Mesenchymal stem cell (in vitro differentiated cells and primary cell): Measurements from ENCODE around the gene PFAS.

Experiments
- DNase-seq: peaks from one replicate; pipeline ENCODE4 v3.0.0-alpha.2; 2013
- H2AFZ ChIP-seq: one replicate; pipeline ENCODE4 v1.6.1; 2013; ENCODE audit warnings: low read depth, mild to moderate bottlenecking, control low read depth, inconsistent platforms, low read length, moderate library complexity
- H2AK5ac ChIP-seq: 2 replicates; pipeline ENCODE4 v1.6.1; 2013; ENCODE audit warnings: low read length, moderate library complexity, mild to moderate bottlenecking, inconsistent platforms; ENCODE audit not compliant: severe bottlenecking
- H2BK120ac ChIP-seq: one replicate; pipeline ENCODE4 v1.6.1; 2013; ENCODE audit warnings: low read depth, mild to moderate bottlenecking, inconsistent platforms, low read length, moderate library complexity
- H2BK12ac ChIP-seq, 2 experiments: one replicate each; pipeline ENCODE4 v1.6.1; 2013; ENCODE audit warnings: inconsistent platforms in 2 of 2, low read length in 2 of 2, mild to moderate bottlenecking in 2 of 2, moderate library complexity in 2 of 2, control low read depth in 1 of 2
- H2BK15ac ChIP-seq: one replicate; pipeline ENCODE4 v1.6.1; 2013; ENCODE audit warnings: mild to moderate bottlenecking, low read depth, inconsistent platforms; ENCODE audit not compliant: poor library complexity, severe bottlenecking
- H2BK5ac ChIP-seq: 2 replicates; pipeline ENCODE4 v1.6.1; 2013; ENCODE audit warnings: low read depth, mild to moderate bottlenecking, low read length, control low read depth, inconsistent platforms; ENCODE audit not compliant: poor library complexity, severe bottlenecking
- H3K14ac ChIP-seq, 2 experiments: one replicate each; pipeline ENCODE4 v1.6.1; 2013; ENCODE audit warnings: inconsistent platforms in 2 of 2, low read length in 2 of 2, control low read depth in 1 of 2, mild to moderate bottlenecking in 1 of 2, moderate library complexity in 1 of 2
- H3K18ac ChIP-seq, 2 experiments: one replicate each; pipeline ENCODE4 v1.6.1; 2013; ENCODE audit warnings: inconsistent platforms in 2 of 2, low read length in 2 of 2, control low read depth in 1 of 2, low read depth in 1 of 2, mild to moderate bottlenecking in 1 of 2
- H3K23ac ChIP-seq, 2 experiments: one replicate each; pipeline ENCODE4 v1.6.1; 2013; ENCODE audit warnings: inconsistent platforms in 2 of 2, low read length in 2 of 2, mild to moderate bottlenecking in 2 of 2, moderate library complexity in 2 of 2, control low read depth in 1 of 2
- H3K27ac ChIP-seq: 2 replicates; pipeline ENCODE4 v1.5.1; 2013; ENCODE audit warnings: mild to moderate bottlenecking, moderate library complexity, low read length, control low read depth, inconsistent platforms; ENCODE audit not compliant: poor library complexity, severe bottlenecking
- H3K27me3 ChIP-seq, 2 experiments: 2 replicates each; pipeline versions ENCODE4 v1.6.1 to v1.7.0; 2013; ENCODE audit warnings: low read length in 2 of 2, mild to moderate bottlenecking in 2 of 2, moderate library complexity in 2 of 2, control low read depth in 1 of 2, inconsistent platforms in 1 of 2; ENCODE audit not compliant: control insufficient read depth in 1 of 2, insufficient read depth in 1 of 2
- H3K36me3 ChIP-seq, 2 experiments: 2 replicates each; pipeline versions ENCODE4 v1.6.1 to v1.7.0; 2013; ENCODE audit warnings: low read length in 2 of 2, control low read depth in 1 of 2, inconsistent platforms in 1 of 2, low read depth in 1 of 2, mild to moderate bottlenecking in 1 of 2; ENCODE audit not compliant: insufficient read depth in 2 of 2, control insufficient read depth in 1 of 2
- H3K4ac ChIP-seq, 2 experiments: one replicate each; pipeline ENCODE4 v1.6.1; 2013; ENCODE audit warnings: inconsistent platforms in 2 of 2, low read length in 2 of 2, mild to moderate bottlenecking in 2 of 2, moderate library complexity in 2 of 2, control low read depth in 1 of 2, low read depth in 1 of 2
- H3K4me1 ChIP-seq: 2 replicates; pipeline ENCODE4 v1.6.1; 2013; ENCODE audit warnings: low read depth, low read length, control low read depth; ENCODE audit not compliant: control insufficient read depth, insufficient read depth
- H3K4me2 ChIP-seq: 2 replicates; pipeline ENCODE4 v1.6.1; 2013; ENCODE audit warnings: low read length, mild to moderate bottlenecking, inconsistent platforms; ENCODE audit not compliant: poor library complexity, severe bottlenecking
- H3K4me3 ChIP-seq, 2 experiments: 2 replicates each; pipeline versions ENCODE4 v1.5.1 to v1.7.0; 2013; ENCODE audit warnings: low read length in 2 of 2, mild to moderate bottlenecking in 2 of 2, control low read depth in 1 of 2, low read depth in 1 of 2; ENCODE audit not compliant: insufficient read depth in 1 of 2
- H3K79me1 ChIP-seq: replicated peaks from 2 replicates; pipeline ENCODE4 v1.6.1; 2013; ENCODE audit warnings: mild to moderate bottlenecking, control low read depth, low read length, inconsistent platforms; ENCODE audit not compliant: poor library complexity, severe bottlenecking
- H3K9ac ChIP-seq: 2 replicates; pipeline ENCODE4 v1.7.0; 2013; ENCODE audit warnings: mild to moderate bottlenecking, low read length, moderate library complexity
- H3K9me3 ChIP-seq: 2 replicates; pipeline ENCODE4 v1.7.0; 2013; ENCODE audit warnings: mild to moderate bottlenecking, low read length; ENCODE audit not compliant: control insufficient read depth
- H4K8ac ChIP-seq: one replicate; pipeline ENCODE4 v1.6.1; 2013; ENCODE audit warnings: inconsistent platforms, mild to moderate bottlenecking, low read length, moderate library complexity
- H4K91ac ChIP-seq: one replicate; pipeline ENCODE4 v1.6.1; 2013; ENCODE audit warnings: mild to moderate bottlenecking, low read length, inconsistent platforms
- WGBS: methylation state at CpG from one replicate; pipeline ENCODE4 v1.1.7; 2013; ENCODE audit warnings: mixed read lengths; 5-methylcytosine and 5-hydroxymethylcytosine counted together

Gene PFAS

DNA sequence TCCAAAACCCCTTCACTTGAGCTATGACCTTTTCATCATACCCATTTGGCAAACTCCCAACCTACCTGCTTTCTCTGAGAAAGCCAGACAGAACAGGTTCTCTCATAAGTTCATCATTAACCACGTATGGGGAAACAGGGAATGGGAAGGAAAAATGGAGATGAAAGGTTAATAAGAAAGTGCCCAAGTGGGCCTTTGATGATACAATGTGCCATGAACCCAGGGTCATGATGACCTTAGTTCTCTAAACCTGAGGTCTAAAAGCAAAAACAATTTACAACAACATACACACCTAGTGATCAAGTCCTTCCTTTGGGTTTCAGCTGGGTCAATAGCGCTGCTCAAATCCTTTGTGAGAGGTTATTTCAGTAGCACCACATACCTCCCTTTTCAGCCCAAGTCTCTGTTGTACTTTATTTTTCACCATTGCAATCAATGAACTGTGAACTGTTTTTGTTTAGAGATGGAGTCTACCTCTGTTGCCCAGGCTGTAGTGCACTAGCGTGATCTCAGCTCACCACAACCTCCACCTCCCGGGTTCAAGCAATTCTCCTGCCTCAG, 24.9 kb downstream of the PFAS start:
- H4K91ac ChIP-seq, result no peak overlapping the region
- H3K27me3 ChIP-seq, result no peaks in the 10 kb centered on the region
- H3K27ac ChIP-seq, result no peak overlapping the region
- WGBS, result 100% methylated on average over 3 of the region's 4 CpGs
- H3K4me3 ChIP-seq, result no peak overlapping the region
- no peak overlapping the region for H2AK5ac ChIP-seq
- no peaks in the 10 kb centered on the region for H3K4me1 ChIP-seq
- no peak overlapping the region for H2BK120ac ChIP-seq
- H3K79me1 ChIP-seq, result no peaks in the 10 kb centered on the region
- H3K36me3 ChIP-seq, result peaks cover 7 to 19% of the 10 kb centered on the region in 2 experiments
- no peak overlapping the region for H3K23ac ChIP-seq
- H2BK5ac ChIP-seq, result no peak overlapping the region
- no peak overlapping the region for H2BK12ac ChIP-seq
- H3K18ac ChIP-seq, result no peak overlapping the region
- H2BK15ac ChIP-seq, result no peak overlapping the region
- no peak overlapping the region for H3K9ac ChIP-seq
- H3K9me3 ChIP-seq, result no peaks in the 10 kb centered on the region
- H4K8ac ChIP-seq, result no peak overlapping the region
- DNase-seq, result no peak
- H2AFZ ChIP-seq, result no peak overlapping the region
- no peak overlapping the region for H3K4ac ChIP-seq
- H3K4me2 ChIP-seq, result no peak overlapping the region
- H3K14ac ChIP-seq, result no peak overlapping the region

DNA sequence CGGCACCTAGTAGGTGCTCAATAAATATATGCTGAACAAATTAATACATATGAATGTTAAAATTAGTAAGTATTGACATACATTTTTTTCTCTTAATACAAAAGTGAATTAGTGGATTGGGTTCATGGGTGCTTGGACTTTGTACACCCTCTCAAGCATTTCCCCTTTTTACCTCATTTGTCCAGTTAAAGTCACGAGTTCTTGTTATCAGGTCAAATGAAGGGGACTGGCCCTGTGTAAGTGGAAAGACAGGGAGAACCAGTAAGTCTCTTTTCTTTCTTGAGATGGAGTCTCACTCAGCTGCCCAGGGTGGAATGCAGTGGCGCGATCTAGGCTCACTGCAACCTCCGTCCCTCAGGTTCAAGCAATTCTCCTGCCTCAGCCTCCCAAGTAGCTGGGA, 25.7 kb downstream of the PFAS start:
- Histone ChIP-seq H3K4me3 (no peak overlapping the region), H3K4me1 (no peaks in the 10 kb centered on the region), H3K18ac (no peak overlapping the region), H3K4me2 (no peak overlapping the region), H3K36me3 (peaks cover 3 to 13% of the 10 kb centered on the region in 2 experiments), H3K9ac (no peak overlapping the region), H3K27me3 (no peaks in the 10 kb centered on the region), H2BK5ac (no peak overlapping the region), H2BK120ac (no peak overlapping the region), H4K8ac (no peak overlapping the region), H2BK15ac (no peak overlapping the region), H2BK12ac (no peak overlapping the region), H3K23ac (no peak overlapping the region), H2AFZ (no peak overlapping the region), H2AK5ac (no peak overlapping the region), H3K27ac (no peak overlapping the region), H3K9me3 (no peaks in the 10 kb centered on the region), H3K4ac (no peak overlapping the region), H3K14ac (no peak overlapping the region), H4K91ac (no peak overlapping the region), H3K79me1 (no peaks in the 10 kb centered on the region)
- 100% methylated on average over 3 of the region's 5 CpGs for WGBS
- DNase-seq, result no peak

DNA sequence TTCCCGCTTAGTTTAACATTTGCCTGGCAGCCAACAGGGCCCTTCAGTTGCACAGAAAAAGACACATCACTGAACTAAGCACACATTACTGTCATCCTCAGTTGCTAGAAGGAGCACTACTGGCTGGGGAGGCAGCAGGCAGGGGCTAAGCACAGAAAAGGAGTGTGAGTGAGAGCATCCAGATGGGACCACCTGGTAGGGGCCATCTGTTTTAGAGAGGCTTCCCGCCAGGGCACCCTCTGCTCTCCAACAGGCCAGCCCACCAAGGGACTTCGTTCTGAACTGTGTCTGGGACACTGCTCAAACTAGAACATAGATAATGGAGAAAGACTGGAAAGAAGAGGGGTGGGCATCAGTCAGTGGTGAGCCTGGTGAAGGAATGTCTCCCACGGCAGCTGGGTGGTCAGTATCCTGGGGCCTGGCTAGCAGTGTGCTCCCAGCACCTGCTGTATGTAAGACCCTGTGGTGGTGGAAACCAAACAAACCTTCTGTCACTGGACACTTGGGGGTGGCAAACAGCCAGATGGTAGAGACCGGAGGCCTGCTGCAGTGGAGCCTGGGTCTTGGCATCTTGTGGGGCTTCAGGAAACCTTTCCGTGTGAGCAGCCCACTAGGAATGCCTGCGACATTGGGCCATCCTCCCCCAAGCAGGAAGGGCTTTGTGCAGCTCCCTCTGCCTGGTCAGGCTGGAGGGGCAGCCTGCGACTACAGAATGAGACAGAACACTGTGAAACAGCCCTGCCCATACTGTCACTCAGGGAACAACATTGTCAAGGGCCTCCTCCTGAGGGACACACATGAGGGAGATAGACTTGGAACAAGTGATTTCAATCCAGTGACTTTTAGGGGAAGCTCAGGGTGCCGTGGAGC, 26.6 kb downstream of the PFAS start:
- no peak overlapping the region for H3K14ac ChIP-seq
- H3K4me2 ChIP-seq, result no peak overlapping the region
- no peaks in the 10 kb centered on the region for H3K4me1 ChIP-seq
- H3K27me3 ChIP-seq, result no peaks in the 10 kb centered on the region
- no peak overlapping the region for H2BK15ac ChIP-seq
- no peak overlapping the region for H2BK5ac ChIP-seq
- H3K9ac ChIP-seq, result no peak overlapping the region
- no peak overlapping the region for H2AK5ac ChIP-seq
- H4K91ac ChIP-seq, result peak overlapping the region; percentile 39
- DNase-seq, result no peak
- no peak overlapping the region for H2BK120ac ChIP-seq
- H3K18ac ChIP-seq, result no peak overlapping the region
- no peak overlapping the region for H2BK12ac ChIP-seq
- no peak overlapping the region for H4K8ac ChIP-seq
- WGBS, result 82% methylated on average over 9 of the region's 9 CpGs
- H2AFZ ChIP-seq, result no peak overlapping the region
- H3K4ac ChIP-seq, result no peak overlapping the region
- peaks cover 3 to 8% of the 10 kb centered on the region in 2 experiments for H3K36me3 ChIP-seq
- H3K23ac ChIP-seq, result no peak overlapping the region
- H3K79me1 ChIP-seq, result no peaks in the 10 kb centered on the region
- H3K9me3 ChIP-seq, result no peaks in the 10 kb centered on the region
- no peak overlapping the region for H3K27ac ChIP-seq
- no peak overlapping the region for H3K4me3 ChIP-seq

DNA sequence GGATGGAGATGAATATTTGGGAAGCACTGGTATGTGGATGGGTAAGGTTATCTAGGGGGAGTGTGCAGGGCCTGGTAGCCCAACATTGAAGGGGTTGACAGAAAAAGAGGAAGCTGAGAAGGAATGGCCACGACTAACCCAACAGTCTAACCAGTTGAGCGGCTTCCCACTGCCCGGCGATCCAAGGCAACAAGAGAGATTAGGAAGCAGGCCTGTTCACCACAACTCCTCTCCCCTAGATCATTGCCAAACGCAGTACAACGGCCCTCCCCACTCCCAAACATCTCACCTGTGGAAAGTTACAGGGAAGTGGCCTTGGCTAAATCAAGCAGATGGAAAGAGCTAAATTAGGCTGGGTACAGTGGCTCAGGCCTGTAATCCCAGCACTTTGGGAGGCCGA, 28.2 kb downstream of the PFAS start:
- H3K27me3 ChIP-seq, result no peaks in the 10 kb centered on the region
- no peak overlapping the region for H2BK15ac ChIP-seq
- no peak overlapping the region for H2BK120ac ChIP-seq
- no peak overlapping the region for H2BK12ac ChIP-seq
- no peak overlapping the region for H3K18ac ChIP-seq
- WGBS, result 96% methylated on average over 7 of the region's 7 CpGs
- H3K23ac ChIP-seq, result no peak overlapping the region
- H3K4me2 ChIP-seq, result no peak overlapping the region
- H2AFZ ChIP-seq, result no peak overlapping the region
- no peak overlapping the region for H3K4me3 ChIP-seq
- no peak overlapping the region for H4K8ac ChIP-seq
- no peak overlapping the region for H3K4ac ChIP-seq
- no peak overlapping the region for H3K27ac ChIP-seq
- no peaks in the 10 kb centered on the region for H3K9me3 ChIP-seq
- peaks cover 3% of the 10 kb centered on the region for H3K4me1 ChIP-seq
- H2AK5ac ChIP-seq, result no peak overlapping the region
- no peaks in the 10 kb centered on the region for H3K79me1 ChIP-seq
- H3K14ac ChIP-seq, result no peak overlapping the region
- no peak overlapping the region for H2BK5ac ChIP-seq
- H4K91ac ChIP-seq, result no peak overlapping the region
- no peak overlapping the region for H3K9ac ChIP-seq
- no peaks in the 10 kb centered on the region for H3K36me3 ChIP-seq
- DNase-seq, result no peak
